Smooth muscle cell (in vitro differentiated cells): ENCODE results near the gene SLC6A1. TPM values are rescaled to one million over a fixed set of nuclear protein-coding genes. Genes with fewer than 3 reads are reported as not detected.

Source experiments
- DNase-seq: peaks from one replicate; lab custom pipeline; 2025; ENCODE audit not compliant: unreplicated experiment; lab: John Stamatoyannopoulos, UW
- H2AFZ ChIP-seq: fragments of 200-600 bp; sonication (generic); 2 replicates; pipeline ENCODE4 v1.6.0; 2016; ENCODE audit warnings: antibody characterized with exemption, low read depth, mild to moderate bottlenecking
- H3F3A ChIP-seq: fragments of 200-600 bp; sonication (generic); 2 replicates; pipeline ENCODE4 v1.6.0; 2017; ENCODE audit warnings: antibody characterized with exemption, low read depth
- H3K27ac ChIP-seq: fragments of 200-600 bp; sonication (generic); 2 replicates; pipeline ENCODE4 v1.5.1; 2016; ENCODE audit warnings: low read depth, mild to moderate bottlenecking
- H3K27me3 ChIP-seq: fragments of 200-600 bp; sonication (generic); 2 replicates; pipeline ENCODE4 v1.6.1; 2016; ENCODE audit warnings: low read depth, mild to moderate bottlenecking
- H3K36me3 ChIP-seq: fragments of 200-600 bp; sonication (generic); 2 replicates; pipeline ENCODE4 v1.5.1; 2016; ENCODE audit warnings: low read depth
- H3K4me1 ChIP-seq: fragments of 200-600 bp; sonication (generic); 2 replicates; pipeline ENCODE4 v1.5.1; 2016; ENCODE audit warnings: low read depth
- H3K4me2 ChIP-seq: fragments of 200-600 bp; sonication (generic); 2 replicates; pipeline ENCODE4 v1.6.0; 2016; ENCODE audit warnings: mild to moderate bottlenecking
- H3K4me3 ChIP-seq: fragments of 200-600 bp; sonication (generic); 2 replicates; pipeline ENCODE4 v1.5.1; 2016; ENCODE audit warnings: mild to moderate bottlenecking
- H3K79me2 ChIP-seq: fragments of 200-600 bp; sonication (generic); 2 replicates; pipeline ENCODE4 v1.6.0; 2016; ENCODE audit warnings: low read depth, mild to moderate bottlenecking
- H3K9ac ChIP-seq: fragments of 200-600 bp; sonication (generic); 2 replicates; pipeline ENCODE4 v1.6.0; 2016; ENCODE audit warnings: low read depth
- H3K9me3 ChIP-seq: fragments of 200-600 bp; sonication (generic); replicated peaks from 2 replicates; pipeline ENCODE4 v1.5.1; 2016; ENCODE audit warnings: low read depth
- H4K20me1 ChIP-seq: fragments of 200-600 bp; sonication (generic); 2 replicates; pipeline ENCODE4 v1.6.0; 2016; ENCODE audit warnings: low read depth
- WGBS: methylation state at CpG from one replicate; pipeline ENCODE4 v1.1.7; 2016; ENCODE audit warnings: low lambda C conversion rate; 5-methylcytosine and 5-hydroxymethylcytosine counted together
- polyA plus RNA-seq: library from polyadenylated mRNA; unstranded; fragments of >200 nt; fragmentation: Nextera tagmentation; extraction: Ambion mirVana; gene quantifications from 2 replicates; pipeline ENCODE4 v1.2.1, GENCODE V29; 2016
- total RNA-seq: library from RNA; depleted of rRNA; stranded (reverse); fragments of >200 nt; gene quantifications from 2 replicates; pipeline ENCODE4 v1.2.3, GENCODE V29; 2014
- TF ChIP-seq, protein P1 (sequence below): fragments of 200-600 bp; sonication (generic); IDR thresholded peaks from 2 replicates; pipeline ENCODE4 v1.5.1; 2017; ENCODE audit warnings: borderline replicate concordance, mild to moderate bottlenecking, antibody characterized with exemption; ENCODE audit not compliant: insufficient read depth, poor library complexity, severe bottlenecking

The SLC6A1 gene
- total RNA-seq (0.40 TPM in 2 replicates), polyA plus RNA-seq (0.26 TPM in 1 of 2 replicates, not detected in the other)

- Histone ChIP-seq H3F3A (no peaks in the 10 kb centered on the region), H3K4me1 (no peaks in the 10 kb centered on the region), H3K4me3 (peak within 1 kb of the TSS; percentile 43), H3K27ac (no peak within 1 kb of the TSS), H3K9ac (no peak within 1 kb of the TSS), H4K20me1 (no peaks in the 10 kb centered on the region), H3K27me3 (peaks cover 77% of the 10 kb centered on the region), H3K79me2 (no peaks in the 10 kb centered on the region), H2AFZ (peak within 1 kb of the TSS; percentile 81), H3K36me3 (no peaks in the 10 kb centered on the region), H3K4me2 (peak within 1 kb of the TSS; percentile 76), H3K9me3 (no peaks in the 10 kb centered on the region)
- TF ChIP-seq, protein P1, sequence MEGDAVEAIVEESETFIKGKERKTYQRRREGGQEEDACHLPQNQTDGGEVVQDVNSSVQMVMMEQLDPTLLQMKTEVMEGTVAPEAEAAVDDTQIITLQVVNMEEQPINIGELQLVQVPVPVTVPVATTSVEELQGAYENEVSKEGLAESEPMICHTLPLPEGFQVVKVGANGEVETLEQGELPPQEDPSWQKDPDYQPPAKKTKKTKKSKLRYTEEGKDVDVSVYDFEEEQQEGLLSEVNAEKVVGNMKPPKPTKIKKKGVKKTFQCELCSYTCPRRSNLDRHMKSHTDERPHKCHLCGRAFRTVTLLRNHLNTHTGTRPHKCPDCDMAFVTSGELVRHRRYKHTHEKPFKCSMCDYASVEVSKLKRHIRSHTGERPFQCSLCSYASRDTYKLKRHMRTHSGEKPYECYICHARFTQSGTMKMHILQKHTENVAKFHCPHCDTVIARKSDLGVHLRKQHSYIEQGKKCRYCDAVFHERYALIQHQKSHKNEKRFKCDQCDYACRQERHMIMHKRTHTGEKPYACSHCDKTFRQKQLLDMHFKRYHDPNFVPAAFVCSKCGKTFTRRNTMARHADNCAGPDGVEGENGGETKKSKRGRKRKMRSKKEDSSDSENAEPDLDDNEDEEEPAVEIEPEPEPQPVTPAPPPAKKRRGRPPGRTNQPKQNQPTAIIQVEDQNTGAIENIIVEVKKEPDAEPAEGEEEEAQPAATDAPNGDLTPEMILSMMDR, result no peak
- WGBS, result under 1% methylated on average over 34 of the region's 69 CpGs
- no peak for DNase-seq
These were observed at the start of gene SLC6A1 for GRCh38 chr3:10992017-10992942. TSS of gene SLC6A1 (plus strand) at chr3:10992748. CDS start at chr3:11017212, 24,464 bp downstream.

DNA sequence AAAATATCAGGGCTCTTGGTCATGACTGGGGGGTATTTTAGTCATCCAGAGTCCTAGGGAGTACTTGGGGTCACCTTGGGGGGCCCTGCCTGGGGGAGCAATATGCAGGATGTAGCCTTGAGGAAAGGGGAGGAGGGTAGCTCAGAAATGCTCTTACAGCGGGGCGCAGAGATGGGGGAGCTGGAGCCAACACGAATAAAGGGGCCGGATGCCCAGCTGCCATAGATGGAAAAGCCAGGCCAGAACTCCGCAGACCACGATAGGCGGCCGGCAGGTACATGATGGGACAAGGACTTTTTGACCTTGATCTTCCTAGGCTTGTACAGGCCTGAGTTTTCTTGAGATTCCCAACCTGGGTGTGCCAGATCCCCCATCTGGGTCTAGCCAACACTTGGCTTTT, 47.7 kb upstream of the SLC6A1 start:
- H4K20me1 ChIP-seq, result no peaks in the 10 kb centered on the region
- DNase-seq, result no peak
- H3K4me3 ChIP-seq, result no peak overlapping the region
- 97% methylated on average over 8 of the region's 8 CpGs for whole genome bisulfite sequencing
- no peaks in the 10 kb centered on the region for H3K27me3 ChIP-seq
- H3K9ac ChIP-seq, result no peak overlapping the region
- no peaks in the 10 kb centered on the region for H3K36me3 ChIP-seq
- H3K27ac ChIP-seq, result no peak overlapping the region
- TF ChIP-seq, protein P1, result no peak
- no peak overlapping the region for H2AFZ ChIP-seq
- H3K4me2 ChIP-seq, result no peak overlapping the region
- H3K4me1 ChIP-seq, result no peaks in the 10 kb centered on the region
- H3F3A ChIP-seq, result no peaks in the 10 kb centered on the region
- no peaks in the 10 kb centered on the region for H3K9me3 ChIP-seq
- H3K79me2 ChIP-seq, result no peaks in the 10 kb centered on the region

- WGBS, result 44% methylated on average over 8 of the region's 8 CpGs
- H3K27me3 ChIP-seq, result no peaks in the 10 kb centered on the region
- no peak overlapping the region for H3K4me3 ChIP-seq
- no peaks in the 10 kb centered on the region for H3K79me2 ChIP-seq
- no peaks in the 10 kb centered on the region for H3K9me3 ChIP-seq
- H3K4me2 ChIP-seq, result no peak overlapping the region
- H3K9ac ChIP-seq, result no peak overlapping the region
- H3K4me1 ChIP-seq, result no peaks in the 10 kb centered on the region
- DNase-seq, result peak; percentile 17
- TF ChIP-seq, protein P1, result peak; percentile 84
- H4K20me1 ChIP-seq, result no peaks in the 10 kb centered on the region
- no peaks in the 10 kb centered on the region for H3K36me3 ChIP-seq
- no peaks in the 10 kb centered on the region for H3F3A ChIP-seq
- no peak overlapping the region for H2AFZ ChIP-seq
- no peak overlapping the region for H3K27ac ChIP-seq
These were observed 46.8 kb upstream of the SLC6A1 start for GRCh38 chr3:10945683-10946287.
